GM10266 (cell line): ENCODE data around the gene WNT9A.
"Not testable (repeated sequence)": the region's sequence is repeated elsewhere in the genome, so short reads cannot be mapped to it uniquely, and the experiment has no call there.

ENCODE experiments used
- DNase-seq: peaks from one replicate; pipeline ENCODE4 v3.0.0; 2012; ENCODE audit errors: extremely low spot score
- CTCF ChIP-seq: IDR thresholded peaks from 2 replicates; pipeline ENCODE4 v1.5.1; 2012; ENCODE audit warnings: mild to moderate bottlenecking, low read depth; ENCODE audit not compliant: control insufficient read depth, insufficient read depth; ENCODE audit errors: missing control alignments

The WNT9A gene

GRCh38 chr1:227914801-227915563, 32.8 kb downstream of the WNT9A start:
- DNase-seq: no peak
- no peak for TF ChIP-seq CTCF

GRCh38 chr1:227913764-227914721, 33.7 kb downstream of the WNT9A start:
- no peak for DNase-seq
- no peak for TF ChIP-seq CTCF

GRCh38 chr1:227913396-227913763, 34.4 kb downstream of the WNT9A start:
- no peak for TF ChIP-seq CTCF
- DNase-seq: no peak

- no peak for TF ChIP-seq CTCF
- DNase-seq: no peak
Measured at GRCh38 chr1:227912866-227913265, 34.9 kb downstream of the WNT9A start.

GRCh38 chr1:227911376-227911775, 36.4 kb downstream of the WNT9A start:
- no peak for DNase-seq
- TF ChIP-seq CTCF: no peak

GRCh38 chr1:227910511-227911153, 37.1 kb downstream of the WNT9A start:
- DNase-seq: no peak
- TF ChIP-seq CTCF: no peak

GRCh38 chr1:227909923-227910328, 37.8 kb downstream of the WNT9A start:
- DNase-seq: not testable (repeated sequence)
